Astrocyte (in vitro differentiated cells and primary cell): ENCODE results near the gene SEC14L3.

Experiments
- EZH2 ChIP-seq: IDR thresholded peaks from 2 replicates; pipeline ENCODE4 v1.6.1; 2012; ENCODE audit warnings: mild to moderate bottlenecking, low read length, inconsistent platforms; ENCODE audit not compliant: insufficient read depth
- TF ChIP-seq, protein P1 (sequence below): IDR thresholded peaks from 2 replicates; pipeline ENCODE4 v1.5.1; 2011; ENCODE audit warnings: low read depth, mild to moderate bottlenecking, inconsistent platforms, low read length, moderate library complexity; ENCODE audit not compliant: insufficient read depth

DNA sequence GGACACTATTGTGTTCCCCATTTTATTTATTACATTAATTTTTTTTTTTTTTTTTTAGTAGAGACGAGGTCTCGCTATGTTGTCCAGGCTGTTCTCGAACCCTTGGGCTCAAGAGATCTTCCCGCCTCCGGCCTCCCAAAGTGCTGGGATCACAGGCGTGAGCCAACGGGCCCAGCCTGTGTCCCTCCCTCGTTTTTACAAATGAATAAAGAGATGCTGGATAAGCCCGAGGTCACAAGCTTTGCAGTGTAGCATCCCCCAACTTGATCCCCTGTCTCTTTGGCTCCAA is 46.5 kb downstream of the SEC14L3 start:
- TF ChIP-seq EZH2: no peak
- TF ChIP-seq, protein P1, sequence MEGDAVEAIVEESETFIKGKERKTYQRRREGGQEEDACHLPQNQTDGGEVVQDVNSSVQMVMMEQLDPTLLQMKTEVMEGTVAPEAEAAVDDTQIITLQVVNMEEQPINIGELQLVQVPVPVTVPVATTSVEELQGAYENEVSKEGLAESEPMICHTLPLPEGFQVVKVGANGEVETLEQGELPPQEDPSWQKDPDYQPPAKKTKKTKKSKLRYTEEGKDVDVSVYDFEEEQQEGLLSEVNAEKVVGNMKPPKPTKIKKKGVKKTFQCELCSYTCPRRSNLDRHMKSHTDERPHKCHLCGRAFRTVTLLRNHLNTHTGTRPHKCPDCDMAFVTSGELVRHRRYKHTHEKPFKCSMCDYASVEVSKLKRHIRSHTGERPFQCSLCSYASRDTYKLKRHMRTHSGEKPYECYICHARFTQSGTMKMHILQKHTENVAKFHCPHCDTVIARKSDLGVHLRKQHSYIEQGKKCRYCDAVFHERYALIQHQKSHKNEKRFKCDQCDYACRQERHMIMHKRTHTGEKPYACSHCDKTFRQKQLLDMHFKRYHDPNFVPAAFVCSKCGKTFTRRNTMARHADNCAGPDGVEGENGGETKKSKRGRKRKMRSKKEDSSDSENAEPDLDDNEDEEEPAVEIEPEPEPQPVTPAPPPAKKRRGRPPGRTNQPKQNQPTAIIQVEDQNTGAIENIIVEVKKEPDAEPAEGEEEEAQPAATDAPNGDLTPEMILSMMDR: no peak
